Activated CD8-positive, alpha-beta memory T cell treated with anti-CD3 and anti-CD28 coated beads, Interleukin-2, amount 50 U/mL, for 4 hours (primary cell): ENCODE data around the gene PPP3R1.

ENCODE experiments used
- DNase-seq: peaks from one replicate; pipeline ENCODE4 v3.0.0-alpha.2; 2020

The PPP3R1 gene

GRCh38 chr2:68252400-68253218 is at the start of gene PPP3R1:
PPP3R1 (minus strand) TSS chr2:68252532; CDS start chr2:68252127, 405 bp downstream.
- peak; percentile 94 for DNase-seq

- DNase-seq, result no peak
Measured at GRCh38 chr2:68295516-68295915, 43.2 kb upstream of the PPP3R1 start.

GRCh38 chr2:68294913-68295312 is 42.6 kb upstream of the PPP3R1 start:
- no peak for DNase-seq

- no peak for DNase-seq
Measured at GRCh38 chr2:68294187-68294586, 41.9 kb upstream of the PPP3R1 start.

- no peak for DNase-seq
Measured at GRCh38 chr2:68293755-68294154, 41.4 kb upstream of the PPP3R1 start.

GRCh38 chr2:68293024-68293423 is 40.7 kb upstream of the PPP3R1 start:
- DNase-seq, result no peak

- DNase-seq, result no peak
Measured at GRCh38 chr2:68292108-68292710, 39.9 kb upstream of the PPP3R1 start.

- DNase-seq, result no peak
Measured at GRCh38 chr2:68291314-68291713, 39.0 kb upstream of the PPP3R1 start.

GRCh38 chr2:68290901-68291300 is 38.6 kb upstream of the PPP3R1 start:
- no peak for DNase-seq

- DNase-seq, result no peak
Measured at GRCh38 chr2:68287580-68288441, 35.5 kb upstream of the PPP3R1 start.

- DNase-seq, result no peak
Measured at GRCh38 chr2:68284896-68285295, 32.6 kb upstream of the PPP3R1 start.

GRCh38 chr2:68283419-68283812 is 31.1 kb upstream of the PPP3R1 start:
- no peak for DNase-seq

- DNase-seq, result no peak
Measured at GRCh38 chr2:68282811-68283418, 30.6 kb upstream of the PPP3R1 start.

- no peak for DNase-seq
Measured at GRCh38 chr2:68280796-68281195, 28.5 kb upstream of the PPP3R1 start.

GRCh38 chr2:68280348-68280747 is 28.0 kb upstream of the PPP3R1 start:
- DNase-seq, result no peak

- DNase-seq, result no peak
Measured at GRCh38 chr2:68279691-68280090, 27.4 kb upstream of the PPP3R1 start.

GRCh38 chr2:68278169-68278568 is 25.8 kb upstream of the PPP3R1 start:
- DNase-seq, result no peak

GRCh38 chr2:68274022-68274421 is 21.7 kb upstream of the PPP3R1 start:
- DNase-seq, result no peak

GRCh38 chr2:68272246-68272994 is 20.1 kb upstream of the PPP3R1 start:
- DNase-seq, result no peak

- DNase-seq, result no peak
Measured at GRCh38 chr2:68266655-68267054, 14.3 kb upstream of the PPP3R1 start.

GRCh38 chr2:68263632-68264031 is 11.3 kb upstream of the PPP3R1 start:
- no peak for DNase-seq

- no peak for DNase-seq
Measured at GRCh38 chr2:68258851-68259250, 6.5 kb upstream of the PPP3R1 start.

GRCh38 chr2:68256093-68256450 is 3.7 kb upstream of the PPP3R1 start:
- DNase-seq, result no peak
